Measurements from ENCODE around the gene USH1G.
"Not testable (repeated sequence)": the region's sequence is repeated elsewhere in the genome, so short reads cannot be mapped to it uniquely, and the experiment has no call there.

USH1G gene

GRCh38 chr17:74916136-74916850, 6.8 kb downstream of the USH1G start:
- DNase-seq (ENCODE audit: low read depth, low spot score): no peak
- H3K4me3 ChIP-seq (ENCODE audit: low read depth, low read length): no peak overlapping the region
- TF ChIP-seq, protein P1, sequence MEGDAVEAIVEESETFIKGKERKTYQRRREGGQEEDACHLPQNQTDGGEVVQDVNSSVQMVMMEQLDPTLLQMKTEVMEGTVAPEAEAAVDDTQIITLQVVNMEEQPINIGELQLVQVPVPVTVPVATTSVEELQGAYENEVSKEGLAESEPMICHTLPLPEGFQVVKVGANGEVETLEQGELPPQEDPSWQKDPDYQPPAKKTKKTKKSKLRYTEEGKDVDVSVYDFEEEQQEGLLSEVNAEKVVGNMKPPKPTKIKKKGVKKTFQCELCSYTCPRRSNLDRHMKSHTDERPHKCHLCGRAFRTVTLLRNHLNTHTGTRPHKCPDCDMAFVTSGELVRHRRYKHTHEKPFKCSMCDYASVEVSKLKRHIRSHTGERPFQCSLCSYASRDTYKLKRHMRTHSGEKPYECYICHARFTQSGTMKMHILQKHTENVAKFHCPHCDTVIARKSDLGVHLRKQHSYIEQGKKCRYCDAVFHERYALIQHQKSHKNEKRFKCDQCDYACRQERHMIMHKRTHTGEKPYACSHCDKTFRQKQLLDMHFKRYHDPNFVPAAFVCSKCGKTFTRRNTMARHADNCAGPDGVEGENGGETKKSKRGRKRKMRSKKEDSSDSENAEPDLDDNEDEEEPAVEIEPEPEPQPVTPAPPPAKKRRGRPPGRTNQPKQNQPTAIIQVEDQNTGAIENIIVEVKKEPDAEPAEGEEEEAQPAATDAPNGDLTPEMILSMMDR (IDR thresholded peaks at IDR 0.05; ENCODE audit: insufficient read depth, low read length, missing control alignments): no peak
- POLR2A ChIA-PET: no interaction called here
- CTCF ChIA-PET: no interaction called here

DNA sequence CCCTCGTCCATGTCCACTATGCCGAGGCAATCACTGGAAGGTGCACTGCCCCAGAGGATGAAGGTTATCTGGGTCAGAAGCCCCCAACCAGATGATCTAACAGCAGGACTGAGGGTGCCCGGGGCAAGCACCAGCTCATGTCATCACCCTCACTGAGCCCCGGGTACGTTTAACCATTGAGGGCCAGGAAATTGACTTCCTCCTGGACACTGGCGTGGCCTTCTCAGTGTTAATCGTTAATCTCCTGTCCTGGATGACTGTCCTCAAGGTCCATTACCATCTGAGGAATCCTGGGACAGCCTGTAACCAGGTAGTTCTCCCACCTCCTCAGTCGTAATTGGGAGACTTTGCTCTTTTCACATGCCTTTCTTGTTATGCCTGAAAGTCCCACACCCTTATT, 11.6 kb downstream of the USH1G start:
- DNase-seq (ENCODE audit: low read depth, low spot score); H3K4me3 ChIP-seq (ENCODE audit: low read depth, low read length); CTCF ChIA-PET; POLR2A ChIA-PET: not testable (repeated sequence)

DNA sequence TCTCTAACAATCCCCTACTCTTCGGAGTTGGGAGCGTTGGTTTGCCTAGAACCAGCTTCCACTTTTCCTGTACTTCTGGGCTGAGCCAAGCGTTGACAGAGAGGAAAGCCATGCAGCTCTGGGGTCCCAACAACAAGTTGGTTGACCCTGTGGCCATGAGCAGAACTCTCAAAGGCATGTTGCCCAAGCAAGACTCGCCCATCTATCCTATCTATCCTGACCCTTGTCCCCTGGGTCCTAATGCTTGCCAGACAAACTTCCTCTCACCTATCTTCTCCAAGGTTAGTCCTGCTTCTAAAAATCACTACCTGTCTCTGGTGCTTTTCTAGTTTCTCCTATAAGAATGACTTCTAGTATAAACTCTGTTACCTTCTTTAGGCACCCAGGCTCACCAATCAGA, 14.0 kb downstream of the USH1G start:
- POLR2A ChIA-PET; H3K4me3 ChIP-seq (ENCODE audit: low read depth, low read length); DNase-seq (ENCODE audit: low read depth, low spot score): not testable (repeated sequence)
- CTCF ChIA-PET: interaction anchor here (1.1 kb wide), 1 partner anchor 52 kb away, joined by 3 read pairs; no protein-coding TSS in a partner anchor

GRCh38 chr17:74907012-74907411, 16.0 kb downstream of the USH1G start:
- ChIA-PET POLR2A (no interaction called here), CTCF (no interaction called here)

DNA sequence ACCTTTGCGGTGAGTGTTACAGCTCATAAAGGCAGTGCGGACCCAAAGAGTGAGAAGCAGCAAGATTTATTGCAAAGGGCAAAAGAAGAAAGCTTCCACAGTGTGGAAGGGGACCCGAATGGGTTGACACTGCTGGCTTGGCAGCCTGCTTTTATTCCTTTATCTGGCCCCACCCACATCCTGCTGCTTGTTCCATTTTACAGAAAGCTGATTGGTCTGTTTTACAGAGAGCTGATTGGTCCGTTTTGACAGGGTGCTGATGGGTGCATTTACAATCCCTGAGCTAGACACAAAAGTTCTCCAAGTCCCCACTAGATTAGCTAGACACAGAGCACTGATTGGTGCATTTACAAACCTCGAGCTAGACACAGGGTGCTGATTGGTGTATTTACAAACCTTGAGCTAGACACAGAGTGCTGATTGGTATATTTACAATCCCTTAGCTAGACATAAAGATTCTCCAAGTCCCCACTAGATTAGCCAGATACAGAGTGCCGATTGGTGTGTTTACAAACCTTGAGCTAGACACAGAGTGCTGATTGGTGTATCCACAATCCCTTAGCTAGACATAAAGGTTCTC, 16.8 kb downstream of the USH1G start:
- POLR2A ChIA-PET; DNase-seq (ENCODE audit: low read depth, low spot score); H3K4me3 ChIP-seq (ENCODE audit: low read depth, low read length); CTCF ChIA-PET: not testable (repeated sequence)

More at GRCh38 chr17:74907012-74907411, 16.0 kb downstream of the USH1G start:
- no peak for DNase-seq (ENCODE audit: low read depth, low spot score)
- TF ChIP-seq, protein P1 (IDR thresholded peaks at IDR 0.05; ENCODE audit: insufficient read depth, low read length, missing control alignments): no peak
- H3K4me3 ChIP-seq (ENCODE audit: low read depth, low read length): no peak overlapping the region

GRCh38 chr17:74904687-74905409, 18.2 kb downstream of the USH1G start:
- ChIA-PET POLR2A (no interaction called here), CTCF (no interaction called here)
- TF ChIP-seq, protein P1 (IDR thresholded peaks at IDR 0.05; ENCODE audit: insufficient read depth, low read length, missing control alignments): no peak
- DNase-seq (ENCODE audit: low read depth, low spot score): no peak
- no peak overlapping the region for H3K4me3 ChIP-seq (ENCODE audit: low read depth, low read length)

- H3K4me3 ChIP-seq (ENCODE audit: low read depth, low read length): no peak overlapping the region
- TF ChIP-seq, protein P1 (IDR thresholded peaks at IDR 0.05; ENCODE audit: insufficient read depth, low read length, missing control alignments): no peak
- DNase-seq (ENCODE audit: low read depth, low spot score): no peak
- ChIA-PET POLR2A (no interaction called here), CTCF (no interaction called here)
These were observed 19.4 kb downstream of the USH1G start for GRCh38 chr17:74903671-74904070.

Measured in AG04449 (cell line).